Stimulated activated memory B cell treated with anti-CD40 and anti-IgM and Interleukin-4, amounts not matched to agents 10 μg/mL and 1 μg/mL and 100 μg/mL, for 72 hours (primary cell): ENCODE results near the gene INPP5E.
A peak's percentile ranks its signal among the peaks of the same experiment; 100 is the strongest.

Experiments
- ATAC-seq: fragments of 150-1000 bp; cut with Tn5 transposase; 2 replicates; pipeline ENCODE4 v1.10.0; 2021
- H3K27ac Mint-ChIP-seq: one replicate; pipeline ENCODE4 v1.8.0; 2022; ENCODE audit warnings: mild to moderate bottlenecking, mixed read lengths
- H3K27me3 Mint-ChIP-seq: one replicate; pipeline ENCODE4 v1.8.0; 2022; ENCODE audit warnings: mixed read lengths
- H3K36me3 Mint-ChIP-seq: one replicate; pipeline ENCODE4 v1.8.0; 2022; ENCODE audit warnings: mixed read lengths
- H3K4me1 Mint-ChIP-seq: one replicate; pipeline ENCODE4 v1.8.0; 2022; ENCODE audit warnings: mixed read lengths
- H3K4me3 Mint-ChIP-seq: one replicate; pipeline ENCODE4 v1.8.0; 2022; ENCODE audit warnings: mild to moderate bottlenecking, moderate library complexity, mixed read lengths
- H3K9me3 Mint-ChIP-seq: one replicate; pipeline ENCODE4 v1.8.0; 2022; ENCODE audit warnings: mixed read lengths

The INPP5E gene

GRCh38 chr9:136398286-136398685, 41.4 kb downstream of the INPP5E start:
- Mint-ChIP-seq H3K27ac (no peak overlapping the region), H3K27me3 (no peaks in the 10 kb centered on the region)

GRCh38 chr9:136397643-136398042, 42.0 kb downstream of the INPP5E start:
- peaks cover 38% of the 10 kb centered on the region for H3K36me3 Mint-ChIP-seq
- H3K27me3 Mint-ChIP-seq: no peaks in the 10 kb centered on the region
- H3K4me1 Mint-ChIP-seq: peaks cover 38% of the 10 kb centered on the region
- H3K27ac Mint-ChIP-seq: no peak overlapping the region
- no peak for ATAC-seq
- no peak overlapping the region for H3K4me3 Mint-ChIP-seq
- H3K9me3 Mint-ChIP-seq: no peaks in the 10 kb centered on the region

More at GRCh38 chr9:136398286-136398685, 41.4 kb downstream of the INPP5E start:
- H3K4me1 Mint-ChIP-seq: peaks cover 41% of the 10 kb centered on the region
- peak overlapping the region; percentile 84 for H3K4me3 Mint-ChIP-seq
- ATAC-seq: no peak
- no peaks in the 10 kb centered on the region for H3K9me3 Mint-ChIP-seq
- peaks cover 37% of the 10 kb centered on the region for H3K36me3 Mint-ChIP-seq

DNA sequence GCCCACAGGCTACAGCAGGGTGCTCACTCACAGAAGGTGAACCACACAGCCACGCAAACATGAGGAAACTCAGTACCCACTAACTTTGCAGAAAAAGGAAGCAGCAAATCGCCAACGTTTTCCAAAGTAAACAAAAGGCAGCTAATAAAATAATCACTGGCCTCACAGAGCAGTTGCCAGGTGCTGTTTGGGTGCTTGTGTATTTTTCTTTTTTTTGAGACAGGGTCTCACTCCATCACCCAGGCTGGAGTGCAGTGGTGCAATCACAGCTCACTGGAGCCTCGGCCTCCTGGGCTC, 43.5 kb downstream of the INPP5E start:
- H3K27me3 Mint-ChIP-seq: no peaks in the 10 kb centered on the region
- H3K4me3 Mint-ChIP-seq: no peak overlapping the region
- H3K9me3 Mint-ChIP-seq: no peaks in the 10 kb centered on the region
- no peak overlapping the region for H3K27ac Mint-ChIP-seq
- peaks cover 30% of the 10 kb centered on the region for H3K4me1 Mint-ChIP-seq
- peaks cover 38% of the 10 kb centered on the region for H3K36me3 Mint-ChIP-seq
- ATAC-seq: no peak

DNA sequence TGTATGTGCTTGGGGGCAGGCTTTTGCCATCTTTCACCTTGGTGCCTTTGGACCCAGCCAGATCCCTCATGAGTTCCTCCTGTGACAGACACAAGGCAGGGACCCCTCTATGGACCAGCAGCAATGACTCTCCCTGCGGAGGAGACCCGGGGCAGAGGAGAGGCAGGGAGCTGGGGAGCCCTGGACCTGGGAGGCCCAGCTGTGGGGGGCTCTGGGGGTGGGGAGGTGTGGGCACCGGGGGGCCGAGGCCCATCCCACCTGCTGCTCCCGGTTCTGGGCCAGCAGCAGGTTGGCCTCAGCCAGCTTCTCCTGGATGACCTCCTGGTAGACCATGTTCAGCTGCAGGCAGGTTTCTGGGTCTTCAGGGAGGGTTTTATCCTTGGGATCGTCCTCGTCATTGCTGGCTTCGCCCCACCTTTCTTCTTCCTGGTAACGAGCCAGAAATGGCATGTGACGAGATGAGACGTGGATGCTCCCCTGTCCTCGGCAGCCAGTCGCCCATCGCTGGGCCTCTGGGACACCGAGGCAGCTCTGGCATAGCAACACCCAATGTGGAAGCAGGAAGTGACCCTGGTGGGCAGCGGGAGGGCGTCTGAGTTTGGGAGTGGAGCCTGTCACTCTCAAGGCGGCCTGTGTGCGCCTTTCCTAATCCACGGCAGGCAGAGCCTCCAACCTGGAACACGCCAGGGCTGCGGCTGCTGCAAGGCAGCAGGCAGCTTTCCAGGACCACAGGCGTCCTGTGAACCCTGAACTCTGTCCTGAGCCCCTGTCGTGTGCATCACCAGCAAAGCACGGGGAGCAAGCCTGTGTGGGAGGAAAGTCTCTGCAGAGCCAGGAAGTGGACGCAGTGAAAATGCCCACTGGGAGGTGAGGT, 44.1 kb downstream of the INPP5E start:
- no peak for ATAC-seq
- Mint-ChIP-seq H3K4me3 (no peak overlapping the region), H3K27ac (no peak overlapping the region), H3K9me3 (no peaks in the 10 kb centered on the region), H3K4me1 (peaks cover 25% of the 10 kb centered on the region), H3K27me3 (no peaks in the 10 kb centered on the region), H3K36me3 (peaks cover 44% of the 10 kb centered on the region)

DNA sequence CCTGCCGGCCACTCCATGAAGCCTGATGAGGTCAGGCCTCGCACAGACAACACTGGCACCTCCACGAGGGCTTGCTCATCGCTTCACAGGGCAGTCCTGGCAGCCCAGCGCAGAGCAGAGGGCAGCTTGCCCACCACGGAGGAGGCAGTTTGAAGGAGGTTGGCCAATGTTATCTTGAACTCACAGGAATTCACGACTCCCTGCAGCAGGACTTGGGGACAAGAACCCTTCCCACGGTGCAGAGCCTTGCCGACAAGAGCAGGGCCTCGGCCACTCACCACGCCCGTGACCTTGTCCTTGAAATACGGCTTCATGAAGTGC, 44.7 kb downstream of the INPP5E start:
- Mint-ChIP-seq H3K27me3 (no peaks in the 10 kb centered on the region), H3K4me3 (no peak overlapping the region), H3K27ac (no peak overlapping the region), H3K9me3 (no peaks in the 10 kb centered on the region), H3K36me3 (peaks cover 50% of the 10 kb centered on the region), H3K4me1 (peaks cover 21% of the 10 kb centered on the region)
- no peak for ATAC-seq

DNA sequence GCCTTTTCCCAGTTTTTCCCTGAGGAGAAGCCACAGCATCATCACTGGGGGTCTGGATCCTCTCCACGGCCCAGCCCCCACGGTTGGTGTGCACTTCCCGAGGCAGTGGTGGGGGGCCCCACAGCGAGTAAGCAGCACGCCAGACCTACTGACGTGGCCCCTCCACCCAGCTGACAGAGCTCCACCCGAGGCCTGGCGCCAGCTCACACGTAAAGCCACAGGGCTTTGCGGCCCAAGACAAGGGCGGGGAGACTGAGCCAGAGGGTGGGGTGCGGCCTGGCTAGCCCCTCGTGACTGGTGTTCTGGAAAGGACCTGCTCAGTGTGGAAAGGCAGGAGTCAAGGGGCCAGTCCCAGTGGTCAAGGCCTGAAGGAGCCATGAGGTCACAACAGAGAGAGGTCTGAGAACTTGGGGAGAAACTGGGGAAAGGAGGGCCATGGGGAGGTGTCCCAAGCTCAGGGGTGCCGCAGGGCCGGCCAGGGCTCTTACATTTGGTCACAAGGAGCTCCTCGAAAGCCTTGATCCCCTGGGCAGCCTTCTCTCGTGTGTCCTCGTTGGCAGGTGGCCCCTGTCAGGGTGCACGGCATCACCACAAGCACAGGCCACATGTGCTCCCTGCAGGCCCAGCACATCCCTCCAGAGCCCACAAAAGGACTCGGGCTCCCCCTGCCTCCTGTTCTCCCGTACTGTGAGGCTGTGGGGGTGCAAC, 45.2 kb downstream of the INPP5E start:
- H3K36me3 Mint-ChIP-seq: peaks cover 55% of the 10 kb centered on the region
- H3K9me3 Mint-ChIP-seq: no peaks in the 10 kb centered on the region
- H3K27ac Mint-ChIP-seq: no peak overlapping the region
- no peaks in the 10 kb centered on the region for H3K27me3 Mint-ChIP-seq
- no peak overlapping the region for H3K4me3 Mint-ChIP-seq
- peaks cover 21% of the 10 kb centered on the region for H3K4me1 Mint-ChIP-seq
- no peak for ATAC-seq

DNA sequence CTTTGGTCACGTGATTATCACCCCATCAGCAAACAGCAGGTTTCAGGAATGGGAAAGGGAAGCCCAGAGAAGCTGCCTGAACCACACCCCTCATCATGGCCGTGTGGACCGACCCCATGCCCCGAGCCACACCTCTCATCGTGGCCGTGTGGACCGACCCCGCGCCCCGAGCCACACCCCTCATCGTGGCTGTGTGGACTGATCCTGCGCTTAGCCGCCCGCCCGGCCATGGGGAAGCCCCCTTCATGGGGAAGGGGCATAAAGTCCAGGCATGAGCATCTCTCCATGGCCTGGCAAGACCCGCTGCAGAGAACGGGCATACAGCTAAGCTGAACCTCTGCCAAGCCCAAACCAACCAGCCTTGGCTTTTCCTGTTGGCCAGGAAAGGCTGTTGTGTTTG, 46.1 kb downstream of the INPP5E start:
- no peak overlapping the region for H3K27ac Mint-ChIP-seq
- H3K4me1 Mint-ChIP-seq: peaks cover 11% of the 10 kb centered on the region
- H3K9me3 Mint-ChIP-seq: no peaks in the 10 kb centered on the region
- H3K27me3 Mint-ChIP-seq: no peaks in the 10 kb centered on the region
- no peak for ATAC-seq
- no peak overlapping the region for H3K4me3 Mint-ChIP-seq
- peaks cover 64% of the 10 kb centered on the region for H3K36me3 Mint-ChIP-seq

GRCh38 chr9:136392538-136393449, 46.9 kb downstream of the INPP5E start:
- peaks cover 69% of the 10 kb centered on the region for H3K36me3 Mint-ChIP-seq

DNA sequence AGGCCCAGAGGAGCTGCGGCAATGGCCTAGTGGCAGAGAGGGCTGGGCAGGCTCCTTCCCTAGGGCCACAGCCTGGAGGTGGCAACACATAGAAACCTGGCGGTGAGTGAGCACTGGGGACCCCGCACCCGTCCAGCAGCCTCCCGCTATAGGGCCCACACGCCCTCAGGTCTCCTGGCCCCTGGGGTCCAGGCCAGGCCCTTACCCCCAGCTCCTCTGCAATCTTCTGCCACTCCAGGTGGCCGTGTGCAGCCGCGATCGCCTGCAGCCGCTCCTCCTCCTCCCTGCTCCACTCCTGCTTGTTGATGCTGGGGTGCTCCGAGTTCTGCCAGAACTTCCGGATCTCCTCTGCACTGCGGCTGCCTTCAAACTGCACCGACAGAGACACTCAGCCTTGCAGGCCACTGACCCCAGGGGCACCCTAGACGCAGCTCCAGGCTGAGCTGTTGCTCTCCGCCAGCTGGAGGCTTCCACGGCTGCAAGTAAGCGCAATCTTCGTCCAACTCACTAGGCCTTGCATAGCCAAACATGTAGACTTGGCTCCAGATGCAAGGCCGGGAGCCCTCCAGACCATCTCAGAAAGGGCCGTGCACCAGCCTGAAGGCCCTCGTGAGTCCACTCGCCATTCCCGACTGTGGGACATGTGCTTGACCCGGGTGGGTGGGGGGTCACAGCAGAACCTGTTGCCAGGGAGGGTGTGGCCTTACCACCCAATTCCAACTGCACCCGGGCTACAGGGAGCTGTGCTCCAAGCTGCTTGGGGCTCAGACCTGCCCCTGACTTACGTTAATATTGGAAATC, 47.7 kb downstream of the INPP5E start:
- no peak for ATAC-seq
- no peak overlapping the region for H3K27ac Mint-ChIP-seq
- H3K9me3 Mint-ChIP-seq: no peaks in the 10 kb centered on the region
- H3K36me3 Mint-ChIP-seq: peaks cover 71% of the 10 kb centered on the region
- peaks cover 2% of the 10 kb centered on the region for H3K4me1 Mint-ChIP-seq
- H3K27me3 Mint-ChIP-seq: no peaks in the 10 kb centered on the region
- no peak overlapping the region for H3K4me3 Mint-ChIP-seq

More at GRCh38 chr9:136392538-136393449, 46.9 kb downstream of the INPP5E start:
- ATAC-seq: no peak
- no peak overlapping the region for H3K27ac Mint-ChIP-seq
- no peaks in the 10 kb centered on the region for H3K9me3 Mint-ChIP-seq
- H3K27me3 Mint-ChIP-seq: no peaks in the 10 kb centered on the region
- peaks cover 6% of the 10 kb centered on the region for H3K4me1 Mint-ChIP-seq
- no peak overlapping the region for H3K4me3 Mint-ChIP-seq

DNA sequence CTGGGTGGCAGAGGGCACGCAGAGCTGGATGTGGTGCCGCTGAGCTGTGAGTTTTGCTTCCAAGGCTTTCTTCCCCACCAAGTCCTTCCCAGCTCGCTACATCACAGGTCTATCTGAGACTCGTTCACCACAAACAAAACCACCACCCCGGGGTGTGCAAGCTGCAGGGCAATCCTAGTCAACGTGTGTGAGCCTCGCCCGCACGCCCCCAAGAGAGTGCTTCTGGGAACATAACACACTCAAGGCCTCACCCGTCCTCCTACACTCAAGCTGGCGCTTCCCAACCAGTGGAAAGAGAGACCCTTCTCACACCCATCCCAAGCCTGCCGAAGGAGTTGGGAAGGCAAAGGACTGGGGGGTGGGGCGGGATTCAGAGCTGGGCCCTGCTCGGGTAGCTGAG, 50.2 kb downstream of the INPP5E start:
- H3K27me3 Mint-ChIP-seq: no peaks in the 10 kb centered on the region
- H3K4me3 Mint-ChIP-seq: no peak overlapping the region
- no peaks in the 10 kb centered on the region for H3K4me1 Mint-ChIP-seq
- no peak overlapping the region for H3K27ac Mint-ChIP-seq
- peaks cover 81% of the 10 kb centered on the region for H3K36me3 Mint-ChIP-seq
- no peak for ATAC-seq
- no peaks in the 10 kb centered on the region for H3K9me3 Mint-ChIP-seq

DNA sequence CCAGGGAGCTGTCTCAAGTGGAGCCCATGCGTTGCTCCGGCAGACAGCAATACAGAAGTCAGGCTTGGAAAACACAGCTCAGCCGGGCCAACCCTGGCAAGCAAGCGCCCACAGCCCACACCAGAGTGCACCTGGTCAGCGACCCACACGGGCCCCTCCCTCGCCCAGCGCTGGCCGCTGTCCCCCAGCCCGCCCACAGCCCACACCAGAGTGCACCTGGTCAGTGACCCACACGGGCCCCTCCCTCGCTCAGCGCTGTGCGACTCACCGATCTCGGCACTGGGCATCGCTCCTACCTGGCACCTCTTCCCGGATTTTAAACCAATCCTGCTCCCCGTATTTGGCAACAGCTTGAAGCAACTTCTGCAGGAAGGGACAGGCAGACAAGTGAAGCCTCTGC, 52.4 kb downstream of the INPP5E start:
- no peaks in the 10 kb centered on the region for H3K9me3 Mint-ChIP-seq

DNA sequence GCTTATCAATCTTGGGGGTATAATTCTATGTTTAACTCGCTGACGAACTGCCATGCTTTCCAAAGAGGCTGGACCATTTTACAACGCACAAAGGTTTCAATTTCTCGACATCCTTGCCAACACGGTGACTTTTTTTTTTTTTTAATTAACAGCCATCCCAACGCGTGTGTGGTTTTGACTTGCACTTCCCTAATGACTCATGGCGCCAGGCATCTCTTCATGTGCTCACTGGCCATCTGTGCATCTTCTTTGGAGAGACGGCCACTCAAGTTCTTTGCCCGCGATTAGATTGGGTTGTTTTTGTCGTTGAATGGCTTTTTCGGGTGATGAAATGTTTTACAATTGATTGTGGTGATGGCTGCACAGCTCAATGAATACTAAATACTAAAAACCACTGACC, 53.6 kb downstream of the INPP5E start:
- no peak overlapping the region for H3K4me3 Mint-ChIP-seq
- no peak overlapping the region for H3K27ac Mint-ChIP-seq
- ATAC-seq: no peak
- H3K9me3 Mint-ChIP-seq: no peaks in the 10 kb centered on the region
- no peaks in the 10 kb centered on the region for H3K27me3 Mint-ChIP-seq
- peaks cover 72% of the 10 kb centered on the region for H3K36me3 Mint-ChIP-seq
- no peaks in the 10 kb centered on the region for H3K4me1 Mint-ChIP-seq

More for the DNA sequence above, 52.4 kb downstream of the INPP5E start:
- H3K4me1 Mint-ChIP-seq: no peaks in the 10 kb centered on the region
- no peak overlapping the region for H3K4me3 Mint-ChIP-seq
- no peaks in the 10 kb centered on the region for H3K27me3 Mint-ChIP-seq
- ATAC-seq: no peak
- no peak overlapping the region for H3K27ac Mint-ChIP-seq
- peaks cover 84% of the 10 kb centered on the region for H3K36me3 Mint-ChIP-seq

DNA sequence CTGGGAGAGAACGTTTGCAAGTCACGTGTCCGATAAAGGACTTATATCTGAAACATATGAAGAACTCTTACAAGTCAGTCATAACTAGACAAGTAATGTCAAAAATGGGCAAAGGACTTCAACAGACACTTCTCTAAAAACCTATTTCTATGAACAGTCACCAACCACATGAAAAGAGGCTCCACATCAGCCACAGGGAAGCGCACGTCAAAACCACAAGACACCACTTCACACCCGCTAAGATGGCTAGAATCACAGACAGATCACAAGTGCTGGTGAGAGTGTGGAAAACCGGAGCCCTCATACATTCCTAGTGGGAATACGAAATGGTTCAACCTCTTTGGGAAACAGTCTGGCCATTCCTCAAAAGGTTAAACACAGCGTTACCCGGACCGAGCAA, 54.6 kb downstream of the INPP5E start:
- no peak for ATAC-seq
- H3K4me1 Mint-ChIP-seq: no peaks in the 10 kb centered on the region
- H3K27ac Mint-ChIP-seq: no peak overlapping the region
- peaks cover 62% of the 10 kb centered on the region for H3K36me3 Mint-ChIP-seq
- H3K27me3 Mint-ChIP-seq: no peaks in the 10 kb centered on the region
- no peaks in the 10 kb centered on the region for H3K9me3 Mint-ChIP-seq
- H3K4me3 Mint-ChIP-seq: no peak overlapping the region

DNA sequence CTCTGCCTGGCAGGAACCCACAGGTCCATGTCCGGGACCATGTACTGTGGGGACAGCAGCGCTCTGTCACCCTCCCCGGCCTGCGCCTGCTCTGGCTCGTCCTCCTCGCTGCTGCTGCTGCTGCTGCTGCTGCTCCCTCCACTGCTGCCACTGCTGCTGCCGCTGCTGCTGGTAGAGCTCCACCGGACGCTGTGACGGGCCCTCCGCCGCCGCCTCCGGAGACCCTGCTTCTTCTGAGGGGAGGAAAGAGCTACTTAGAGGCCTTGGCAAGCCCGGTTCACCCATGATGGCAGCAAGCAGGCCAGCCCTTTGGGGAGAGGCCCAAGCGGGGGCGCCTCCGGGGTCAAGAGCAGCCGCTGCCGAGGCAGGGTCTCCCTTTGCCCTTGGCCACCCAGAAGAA, 56.2 kb downstream of the INPP5E start:
- peaks cover 58% of the 10 kb centered on the region for H3K36me3 Mint-ChIP-seq

More for the DNA sequence above, 56.2 kb downstream of the INPP5E start:
- H3K27me3 Mint-ChIP-seq: no peaks in the 10 kb centered on the region
- H3K4me1 Mint-ChIP-seq: no peaks in the 10 kb centered on the region
- H3K4me3 Mint-ChIP-seq: no peak overlapping the region
- ATAC-seq: no peak
- H3K9me3 Mint-ChIP-seq: no peaks in the 10 kb centered on the region
- no peak overlapping the region for H3K27ac Mint-ChIP-seq
